H1 (cell line): ENCODE data around the gene ZNF654.

Experiments used
- BRCA1 ChIP-seq: IDR thresholded peaks from 2 replicates; pipeline ENCODE4 v1.6.1; 2012; ENCODE audit warnings: low read depth, low read length, improper control_type of control experiment
- CBX5 ChIP-seq: fragments of 300-800, 300-1000 bp; sonication (generic); IDR thresholded peaks from 2 replicates; pipeline ENCODE4 v1.7.1; 2016; ENCODE audit warnings: antibody characterized with exemption, low read length, low read depth
- CHD2 ChIP-seq: IDR thresholded peaks from 2 replicates; pipeline ENCODE4 v1.6.1; 2012; ENCODE audit warnings: low read length, improper control_type of control experiment
- CREB1 ChIP-seq: IDR thresholded peaks from 2 replicates; pipeline ENCODE4 v1.6.1; 2012; ENCODE audit warnings: inconsistent platforms
- CTCF ChIP-seq, 3 experiments: IDR thresholded peaks; 1 replicate in 2 of 3; 2 replicates in 1 of 3; pipeline versions ENCODE4 v1.5.1 to v1.6.1; 2011; ENCODE audit warnings: low read length in 3 of 3, mild to moderate bottlenecking in 3 of 3, inconsistent platforms in 2 of 3, low read depth in 1 of 3, moderate library complexity in 1 of 3; ENCODE audit not compliant: insufficient read depth in 1 of 3; ENCODE audit errors: control extremely low read depth in 1 of 3
- EZH2 ChIP-seq: fragments of 200-600 bp; sonication (generic); IDR thresholded peaks from 2 replicates; pipeline ENCODE4 v1.7.1; 2012; ENCODE audit warnings: low read depth, mild to moderate bottlenecking, moderate library complexity, low read length, inconsistent platforms; ENCODE audit not compliant: severe bottlenecking
- HDAC2 ChIP-seq, 2 experiments: fragments of 300-600 bp in 1 of 2; sonication (generic) in 1 of 2; IDR thresholded peaks; 2 replicates each; pipeline ENCODE4 v1.6.1; 2011 to 2012; ENCODE audit warnings: low read depth in 2 of 2, low read length in 2 of 2, mild to moderate bottlenecking in 2 of 2, moderate library complexity in 2 of 2, borderline replicate concordance in 1 of 2, inconsistent platforms in 1 of 2
- HDAC6 ChIP-seq: IDR thresholded peaks from one replicate; pipeline ENCODE4 v1.7.1; 2012; ENCODE audit warnings: low read depth, mild to moderate bottlenecking, inconsistent platforms, low read length, moderate library complexity
- JUND ChIP-seq: IDR thresholded peaks from 2 replicates; pipeline ENCODE4 v1.6.1; 2011; ENCODE audit warnings: mild to moderate bottlenecking, improper control_type of control experiment, low read length
- MAX ChIP-seq: IDR thresholded peaks from 2 replicates; pipeline ENCODE4 v1.6.1; 2012; ENCODE audit warnings: inconsistent platforms
- POLR2A ChIP-seq, 2 experiments: IDR thresholded peaks; 1 replicate in 1 of 2; 2 replicates in 1 of 2; pipeline ENCODE4 v1.6.1; 2011; ENCODE audit warnings: low read depth in 2 of 2, low read length in 2 of 2, mild to moderate bottlenecking in 2 of 2; ENCODE audit errors: control extremely low read depth in 1 of 2
- RXRA ChIP-seq: IDR thresholded peaks from 2 replicates; pipeline ENCODE4 v1.6.1; 2011; ENCODE audit warnings: low read depth, mild to moderate bottlenecking, low read length, moderate library complexity; ENCODE audit not compliant: insufficient read depth
- USF2 ChIP-seq: IDR thresholded peaks from 2 replicates; pipeline ENCODE4 v1.6.1; 2011; ENCODE audit warnings: low read length, improper control_type of control experiment
- YY1 ChIP-seq: IDR thresholded peaks from 2 replicates; pipeline ENCODE4 v1.6.1; 2011; ENCODE audit warnings: low read depth, mild to moderate bottlenecking, low read length

- TF ChIP-seq MAX (no peak), CTCF (IDR thresholded peaks at IDR 0.05; ENCODE audit: control extremely low read depth in 1 of 3, insufficient read depth in 1 of 3, low read depth in 1 of 3, low read length in 3 of 3) (no peak), YY1 (no peak), CHD2 (no peak), JUND (no peak), CBX5 (no peak), POLR2A (IDR thresholded peaks at IDR 0.05; ENCODE audit: control extremely low read depth in 1 of 2, low read depth in 2 of 2, low read length in 2 of 2) (no peak), CREB1 (no peak), USF2 (no peak), HDAC2 (IDR thresholded peaks at IDR 0.05; ENCODE audit: borderline replicate concordance in 1 of 2, low read depth in 2 of 2, low read length in 2 of 2) (no peak), EZH2 (no peak), RXRA (no peak), BRCA1 (no peak), HDAC6 (no peak)
These were observed 812 bp upstream of the ZNF654 start for GRCh38 chr3:88058306-88058580.
